Gastrocnemius medialis (tissue), 4 donors: ENCODE results near the gene LRRN2.

ENCODE experiments used
- POLR2A ChIP-seq, 2 donors: fragments of 450-650 bp; IDR thresholded peaks; one replicate each; pipeline ENCODE4 v1.6.1; 2017; ENCODE audit warnings: antibody characterized with exemption in 2 of 2, mild to moderate bottlenecking in 2 of 2, moderate library complexity in 2 of 2
- TF ChIP-seq, protein P1 (sequence below), 5 experiments: fragments of 450-650 bp in 3 of 5; fragments of 200-600 bp in 2 of 5; sonication (generic) in 2 of 5; IDR thresholded peaks in 4 of 5; conservative IDR thresholded peaks in 1 of 5; 1 replicate in 4 of 5; 2 replicates in 1 of 5; pipeline ENCODE4 v1.5.1; 2016 to 2019; ENCODE audit warnings: antibody characterized with exemption in 5 of 5, mild to moderate bottlenecking in 3 of 5, moderate library complexity in 3 of 5

DNA sequence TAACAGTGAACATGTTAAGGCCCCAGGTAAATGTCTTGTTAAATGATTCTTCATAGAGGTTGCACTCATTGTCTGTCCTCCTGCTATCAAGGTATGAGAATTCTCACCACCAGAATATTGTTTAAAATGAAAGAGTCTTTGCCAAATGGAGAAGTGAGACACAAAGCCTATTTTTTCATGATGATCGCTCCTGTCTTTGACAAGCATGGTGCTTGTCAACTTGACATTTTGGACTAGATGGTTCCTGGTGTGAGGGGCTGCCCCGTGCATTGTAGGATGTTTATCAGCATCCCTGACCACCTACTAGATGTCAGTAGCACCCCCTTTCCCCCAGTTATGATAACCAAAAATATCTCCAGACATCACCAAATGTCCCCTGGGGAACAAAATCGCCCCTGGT, 103.8 kb downstream of the LRRN2 start:
- TF ChIP-seq, protein P1, sequence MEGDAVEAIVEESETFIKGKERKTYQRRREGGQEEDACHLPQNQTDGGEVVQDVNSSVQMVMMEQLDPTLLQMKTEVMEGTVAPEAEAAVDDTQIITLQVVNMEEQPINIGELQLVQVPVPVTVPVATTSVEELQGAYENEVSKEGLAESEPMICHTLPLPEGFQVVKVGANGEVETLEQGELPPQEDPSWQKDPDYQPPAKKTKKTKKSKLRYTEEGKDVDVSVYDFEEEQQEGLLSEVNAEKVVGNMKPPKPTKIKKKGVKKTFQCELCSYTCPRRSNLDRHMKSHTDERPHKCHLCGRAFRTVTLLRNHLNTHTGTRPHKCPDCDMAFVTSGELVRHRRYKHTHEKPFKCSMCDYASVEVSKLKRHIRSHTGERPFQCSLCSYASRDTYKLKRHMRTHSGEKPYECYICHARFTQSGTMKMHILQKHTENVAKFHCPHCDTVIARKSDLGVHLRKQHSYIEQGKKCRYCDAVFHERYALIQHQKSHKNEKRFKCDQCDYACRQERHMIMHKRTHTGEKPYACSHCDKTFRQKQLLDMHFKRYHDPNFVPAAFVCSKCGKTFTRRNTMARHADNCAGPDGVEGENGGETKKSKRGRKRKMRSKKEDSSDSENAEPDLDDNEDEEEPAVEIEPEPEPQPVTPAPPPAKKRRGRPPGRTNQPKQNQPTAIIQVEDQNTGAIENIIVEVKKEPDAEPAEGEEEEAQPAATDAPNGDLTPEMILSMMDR (IDR thresholded peaks at IDR 0.05 in 4 of 5, conservative IDR thresholded peaks at IDR 0.05 in 1 of 5) = no peak
- TF ChIP-seq POLR2A (IDR thresholded peaks at IDR 0.05) = no peak
